Activated T-helper 9 cell treated with anti-CD3 and anti-CD28 coated beads, Interleukin-2, amount 50 U/mL, for 16 hours (primary cell): ENCODE data around the gene SHD.
"Not testable (repeated sequence)": the region's sequence is repeated elsewhere in the genome, so short reads cannot be mapped to it uniquely, and the experiment has no call there.

ENCODE experiments used
- DNase-seq: peaks from one replicate; pipeline ENCODE4 v3.0.0-alpha.2; 2020; ENCODE audit warnings: low read depth

Gene SHD

DNA sequence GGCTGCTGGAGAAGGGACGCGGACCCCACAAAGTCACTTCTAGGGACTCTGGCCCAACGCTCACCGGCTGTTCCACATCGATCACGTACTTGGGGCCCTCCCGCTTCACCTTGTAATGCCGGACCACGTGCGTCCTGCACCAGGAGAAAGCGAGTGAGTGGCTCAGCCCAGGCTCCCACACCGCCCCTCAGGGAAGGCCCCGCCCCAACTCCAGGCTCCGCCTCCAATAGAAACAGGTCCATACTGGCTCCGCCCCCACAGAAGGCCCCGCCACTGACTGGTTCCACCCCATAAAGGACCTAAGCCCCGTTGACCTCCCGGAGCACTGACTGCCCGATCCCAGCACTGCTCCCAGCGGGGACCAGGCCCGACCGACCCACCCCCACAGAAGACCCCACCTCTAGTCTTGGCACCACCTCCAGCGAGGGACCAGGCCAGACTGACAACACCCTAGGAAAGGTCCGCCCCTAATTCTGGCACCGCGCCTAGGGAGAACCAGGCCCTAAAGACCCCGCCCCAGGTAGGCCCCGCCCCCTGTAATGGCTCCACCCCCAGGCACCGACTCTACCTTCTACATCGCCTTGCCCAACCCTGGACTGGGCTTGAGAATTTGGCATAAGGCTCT is 48.3 kb downstream of the SHD start:
- peak; percentile 43 for DNase-seq

DNA sequence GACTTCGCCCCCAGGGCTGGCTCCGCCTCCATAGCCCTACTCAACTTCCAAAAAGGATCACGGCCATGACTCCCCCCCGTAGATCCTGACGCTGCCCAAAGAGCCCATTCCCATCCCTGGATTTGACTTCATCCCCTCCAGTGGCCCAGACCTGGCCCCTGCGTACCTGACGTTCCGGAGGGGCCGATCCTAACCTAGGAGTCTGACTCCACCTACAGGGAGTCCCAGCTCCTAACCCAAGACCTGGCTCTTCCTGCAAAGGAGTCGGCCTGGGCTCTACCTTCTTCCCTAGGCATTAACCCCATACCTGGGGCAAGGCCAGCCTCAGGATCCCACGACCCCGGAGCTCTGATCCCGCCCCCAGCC is 48.8 kb downstream of the SHD start:
- DNase-seq: no peak

DNA sequence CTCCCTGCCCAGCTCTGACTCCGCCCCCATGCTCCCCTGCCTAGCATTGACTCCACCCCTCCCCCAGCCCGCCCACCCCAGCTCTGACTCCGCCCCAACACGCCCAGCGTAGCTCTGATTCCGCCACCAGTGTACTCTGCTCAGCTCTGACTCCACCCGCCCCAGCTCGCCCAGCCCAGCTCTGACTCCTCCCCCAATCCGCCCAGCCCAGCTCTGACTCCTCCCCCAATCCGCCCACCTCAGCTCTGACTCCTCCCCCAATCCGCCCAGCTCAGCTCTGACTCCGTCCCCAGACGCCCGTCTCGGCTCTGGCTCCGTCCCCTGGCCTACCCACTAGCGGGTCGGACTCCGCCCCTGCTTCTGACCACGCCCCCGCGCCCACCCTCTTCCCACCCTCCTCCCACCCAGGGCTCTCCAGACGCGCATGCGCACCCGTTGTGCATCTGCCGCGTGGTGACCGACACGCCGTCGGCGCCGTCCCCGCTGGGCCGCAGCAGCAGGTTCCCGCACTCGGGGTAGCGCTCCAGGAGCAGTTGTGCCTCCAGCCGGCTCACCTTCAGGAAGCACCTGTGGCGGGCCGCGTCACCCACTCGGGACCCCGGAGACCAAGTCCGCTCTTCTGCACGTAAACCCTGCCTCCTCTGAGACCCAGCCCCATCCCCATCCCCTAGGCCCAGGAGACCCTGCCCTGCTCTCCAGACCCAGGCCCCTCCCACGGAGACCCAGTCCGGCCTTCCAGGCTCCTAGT is 49.4 kb downstream of the SHD start:
- DNase-seq: peak; percentile 90

DNA sequence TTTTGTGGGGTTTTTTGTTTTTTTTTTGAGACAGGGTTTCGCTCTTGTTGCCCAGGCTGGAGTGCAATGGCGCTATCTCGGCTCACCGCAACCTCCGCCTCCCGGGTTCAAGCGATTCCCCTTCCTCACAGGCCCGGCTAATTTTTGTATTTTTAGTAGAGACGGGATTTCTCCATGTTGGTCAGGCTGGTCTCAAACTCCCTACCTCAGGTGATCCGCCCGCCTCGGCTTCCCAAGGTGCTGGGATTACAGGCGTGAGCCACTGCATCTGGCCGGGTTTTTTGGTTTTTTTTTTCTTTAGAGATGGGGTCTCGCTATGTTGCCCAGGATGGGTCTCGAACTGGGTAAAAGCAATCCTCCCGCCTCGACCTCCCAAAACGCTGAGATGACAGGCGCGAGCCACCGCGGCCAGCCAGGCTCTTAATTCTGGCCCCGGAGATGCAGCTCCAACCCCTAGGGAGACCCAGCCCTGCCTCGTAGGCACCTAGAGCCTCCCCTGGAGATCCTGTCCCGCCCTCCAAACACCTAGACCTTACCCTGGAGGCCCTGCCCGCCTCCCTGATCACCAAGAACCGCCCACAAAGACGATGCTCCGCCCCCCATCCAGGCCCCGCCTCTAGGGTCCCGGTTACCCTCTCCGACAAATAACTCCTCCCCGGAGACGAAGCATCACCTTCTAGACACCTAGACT is 50.1 kb downstream of the SHD start:
- DNase-seq: not testable (repeated sequence)

DNA sequence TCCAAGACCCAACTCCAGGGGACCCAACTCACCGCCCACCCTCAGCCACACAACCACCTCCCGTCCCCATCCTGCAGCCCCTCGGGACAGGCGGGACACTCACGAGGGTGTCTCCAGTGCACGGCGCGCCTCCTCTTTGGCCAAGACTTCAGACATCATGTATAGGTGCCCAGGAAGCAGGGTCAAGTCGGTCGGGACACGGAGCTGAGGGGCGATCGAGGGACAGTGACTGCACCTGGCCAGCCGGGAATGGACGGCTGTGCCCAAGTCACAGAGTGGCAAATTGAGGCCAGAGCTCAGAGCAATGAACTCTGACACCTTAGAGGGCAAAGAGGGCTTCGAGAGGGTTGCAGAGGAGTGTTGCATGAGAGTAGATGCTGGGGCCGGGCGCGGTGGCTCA is 50.8 kb downstream of the SHD start:
- DNase-seq: no peak

DNA sequence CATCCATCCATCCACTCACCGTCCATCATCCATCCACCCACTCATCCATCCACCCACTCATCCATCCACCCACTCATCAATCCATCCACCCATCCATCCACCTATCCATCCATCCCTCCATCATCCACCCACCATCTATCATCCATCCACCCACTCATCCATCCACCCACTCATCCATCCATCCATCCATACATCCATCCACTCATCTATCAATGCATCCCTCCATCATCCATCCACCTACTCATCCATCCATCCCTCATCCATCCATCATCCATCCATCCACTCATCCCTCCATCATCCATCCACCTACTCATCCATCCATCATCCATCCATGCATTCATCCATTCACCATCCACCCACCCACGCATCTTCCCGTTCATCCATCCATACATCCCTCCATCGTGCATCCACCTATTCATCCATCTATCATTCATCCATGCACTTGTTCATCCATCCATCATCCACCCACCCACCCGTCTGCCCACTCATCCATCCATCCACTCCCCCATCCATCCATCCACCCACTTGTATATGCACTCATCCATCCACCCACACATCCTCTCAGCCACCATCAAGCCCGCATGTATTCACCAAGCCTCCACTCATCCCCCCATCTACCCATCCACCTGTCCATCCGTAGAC is 56.0 kb downstream of the SHD start:
- no peak for DNase-seq

DNA sequence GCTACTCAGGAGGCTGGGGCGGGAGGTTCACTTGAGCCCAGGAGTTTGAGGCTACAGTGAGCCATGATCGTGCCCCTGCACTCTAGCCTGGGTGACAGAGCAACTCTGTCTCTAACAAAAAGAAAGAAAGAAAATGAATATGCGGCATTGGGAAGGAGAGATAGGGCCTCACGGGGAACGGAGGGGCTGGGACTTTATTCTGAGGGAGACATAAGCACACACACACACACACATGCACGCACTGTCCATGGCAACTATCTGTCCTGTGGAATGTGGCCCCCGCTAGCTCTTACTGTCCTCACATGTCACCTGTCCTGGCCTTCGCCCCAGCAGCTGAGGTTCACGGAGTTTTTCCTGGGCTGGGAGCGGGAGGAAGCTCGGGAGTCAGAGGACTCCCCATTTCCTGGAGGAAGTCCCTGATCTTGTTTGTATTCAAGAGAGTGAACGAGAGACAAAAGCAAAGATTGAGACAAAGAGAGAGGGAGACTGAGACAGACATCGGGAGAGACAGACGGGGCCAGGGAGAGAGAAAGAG is 58.9 kb downstream of the SHD start:
- DNase-seq: no peak

DNA sequence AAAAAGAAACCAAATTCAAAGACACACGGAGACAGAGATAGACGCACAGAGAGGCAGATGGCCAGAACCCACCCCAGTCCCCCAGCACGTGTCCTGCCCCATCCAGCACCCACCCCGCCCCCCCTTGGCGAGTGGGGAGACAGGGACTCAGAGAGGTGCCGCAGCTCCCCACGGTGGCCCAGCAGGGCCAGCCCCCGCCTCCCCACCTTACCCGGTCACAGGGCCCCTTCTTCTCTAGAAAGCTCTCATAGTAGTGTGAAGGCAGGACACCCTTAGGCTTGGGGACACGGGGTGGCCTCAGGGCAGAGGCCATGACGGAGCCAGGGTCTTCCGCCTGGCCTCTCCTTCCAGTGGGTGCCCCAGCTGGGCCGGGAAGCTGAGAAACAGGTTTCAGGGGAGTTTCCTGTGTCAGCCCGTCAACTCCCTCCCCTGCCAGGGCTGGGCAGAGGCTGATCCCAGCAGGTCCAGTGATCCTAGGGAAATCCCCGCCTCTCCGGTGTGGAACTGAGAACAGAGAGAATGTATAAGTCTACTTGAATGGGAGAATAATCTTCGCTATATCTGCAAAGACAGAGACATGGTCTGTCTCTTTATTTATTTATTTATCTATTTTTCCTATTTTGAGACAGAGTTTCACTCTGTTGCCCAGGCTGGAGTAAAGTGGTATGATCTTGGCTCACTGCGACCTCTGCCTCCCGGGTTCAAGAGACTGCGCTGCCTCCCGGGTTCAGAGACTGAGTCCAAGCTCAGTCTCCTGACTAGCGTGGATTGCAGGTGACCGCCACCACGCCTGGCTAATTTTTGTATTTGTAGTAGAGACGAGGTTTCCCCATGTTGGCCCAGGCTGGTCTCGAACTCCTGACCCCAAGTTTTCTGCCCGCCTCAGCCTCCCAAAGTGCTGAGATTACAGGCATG is 59.6 kb downstream of the SHD start, which contains the start of gene STAP2:
TSS of gene STAP2 (minus strand) at position 387 of the 915 bp plus-strand sequence. CDS start at position 313, 74 bp downstream.
- no peak for DNase-seq
